HepG2 (cell line): ENCODE results near the gene MAP3K9. TPM values are rescaled to one million over a fixed set of nuclear protein-coding genes. Genes with fewer than 3 reads are reported as not detected.

Experiments used
- ATAC-seq: fragments of 200-7000 bp; cut with Tn5 transposase; 3 replicates; pipeline ENCODE4 v1.9.1; 2020; ENCODE audit warnings: mild to moderate bottlenecking, moderate library complexity
- BruUV-seq: library from RNA; stranded (reverse); fragments of 400-500 nt; replicated peaks from 2 replicates; lab custom pipeline; 2021; lab: Mats Ljungman, UMichigan
- CTCF ChIA-PET: fragments of 300-600 bp; formaldehyde crosslinking; extraction: SDS; loops from one replicate; lab custom pipeline; 2021; ENCODE audit warnings: low total read pairs, inconsistent platforms, low intra/inter-chr PET ratio; lab: Yijun Ruan, JAX
- POLR2A ChIA-PET: fragments of 350-600 bp; sonication (Branson Sonifier 250); formaldehyde crosslinking; loops from one replicate; lab custom pipeline; 2020; ENCODE audit warnings: antibody characterized with exemption, inconsistent platforms; lab: Yijun Ruan, JAX
- DNase-seq: peaks from one replicate; pipeline ENCODE4 v3.0.0-alpha.2; 2015; ENCODE audit warnings: low spot score
- FAIRE-seq: peaks from 3 replicates; lab custom pipeline; 2011; peaks lifted over from hg19 to GRCh38; lab: Jason Lieb, UNC
- H2AFZ ChIP-seq: one replicate; pipeline ENCODE4 v1.6.1; 2011; ENCODE audit warnings: low read length, inconsistent platforms
- H3K27ac ChIP-seq: fragments of 300-600 bp; 3 replicates; pipeline ENCODE4 v1.8.0; 2011; ENCODE audit warnings: mixed run types, mild to moderate bottlenecking, mixed read lengths, low read length, inconsistent platforms; ENCODE audit not compliant: insufficient read depth; ENCODE audit errors: extremely low read length
- H3K27me3 ChIP-seq, 2 experiments: fragments of 200-600 bp in 1 of 2; 2 replicates in 1 of 2; 3 replicates in 1 of 2; pipeline versions ENCODE4 v1.6.0 to v1.8.0; 2011; ENCODE audit warnings: low read length in 2 of 2, mild to moderate bottlenecking in 2 of 2, moderate library complexity in 2 of 2, inconsistent platforms in 1 of 2; ENCODE audit not compliant: insufficient read depth in 2 of 2, control insufficient read depth in 1 of 2
- H3K36me3 ChIP-seq, 2 experiments: fragments of 200-600 bp in 1 of 2; replicated peaks in 1 of 2; 2 replicates in 1 of 2; 3 replicates in 1 of 2; pipeline versions ENCODE4 v1.5.1 to v1.8.0; 2011; ENCODE audit warnings: low read length in 2 of 2, inconsistent platforms in 1 of 2; ENCODE audit not compliant: insufficient read depth in 2 of 2, control insufficient read depth in 1 of 2
- H3K4me1 ChIP-seq: 2 replicates; pipeline ENCODE4 v1.5.1; 2012; ENCODE audit warnings: low read length, inconsistent platforms; ENCODE audit not compliant: insufficient read depth
- H3K4me2 ChIP-seq: 2 replicates; pipeline ENCODE4 v1.6.0; 2011; ENCODE audit warnings: low read depth, low read length, inconsistent platforms
- H3K4me3 ChIP-seq, 3 experiments: fragments of 200-600 bp in 1 of 3; sonication (generic), shearing (Covaris generic) in 1 of 3; replicated peaks in 1 of 3; 2 replicates each; pipeline ENCODE4 v1.5.1; 2011 to 2016; ENCODE audit warnings: low read length in 3 of 3, inconsistent platforms in 2 of 3, low read depth in 2 of 3, mild to moderate bottlenecking in 2 of 3, control low read depth in 1 of 3, mixed read lengths in 1 of 3; ENCODE audit not compliant: insufficient read depth in 1 of 3
- H3K79me2 ChIP-seq: one replicate; pipeline ENCODE4 v1.6.1; 2011; ENCODE audit warnings: low read length, inconsistent platforms; ENCODE audit not compliant: insufficient read depth
- H3K9ac ChIP-seq: 2 replicates; pipeline ENCODE4 v1.6.0; 2011; ENCODE audit warnings: mild to moderate bottlenecking, low read depth, low read length, inconsistent platforms; ENCODE audit not compliant: insufficient read depth
- H3K9me3 ChIP-seq: 2 replicates; pipeline ENCODE4 v1.5.1; 2012; ENCODE audit warnings: mild to moderate bottlenecking, low read length
- H4K20me1 ChIP-seq: 2 replicates; pipeline ENCODE4 v1.6.0; 2011; ENCODE audit warnings: inconsistent platforms, mild to moderate bottlenecking, low read length, moderate library complexity; ENCODE audit not compliant: insufficient read depth
- FIP1L1 ChIP-seq: fragments of 200-400 bp; formaldehyde crosslinking; IDR thresholded peaks from 2 replicates; pipeline ENCODE4 v1.6.1; 2018; ENCODE audit warnings: low read depth, mild to moderate bottlenecking, low read length, moderate library complexity, borderline replicate concordance; ENCODE audit not compliant: insufficient read depth
- GABPA ChIP-seq, 2 experiments: IDR thresholded peaks; 2 replicates each; pipeline ENCODE4 v1.6.1; 2011 to 2016; ENCODE audit warnings: low read depth in 2 of 2, low read length in 1 of 2, missing biosample characterization in 1 of 2, missing genetic modification characterization in 1 of 2
- HMG20A ChIP-seq: IDR thresholded peaks from 2 replicates; pipeline ENCODE4 v1.6.1; 2016; ENCODE audit warnings: borderline replicate concordance
- HOXA3 ChIP-seq: sonication (generic); formaldehyde crosslinking; IDR thresholded peaks from 2 replicates; pipeline ENCODE4 v1.5.0; 2020; ENCODE audit warnings: missing genetic modification reagents
- IRF2 ChIP-seq: IDR thresholded peaks from 2 replicates; pipeline ENCODE4 v1.6.1; 2018; ENCODE audit warnings: missing genetic modification reagents, missing compliant biosample characterization
- KDM5A ChIP-seq: fragments of 200-600 bp; sonication (generic); IDR thresholded peaks from 2 replicates; pipeline ENCODE4 v1.7.0; 2018; ENCODE audit warnings: antibody characterized with exemption, mild to moderate bottlenecking, low read length, borderline replicate concordance
- ZNF644 ChIP-seq: IDR thresholded peaks from 2 replicates; pipeline ENCODE4 v1.6.1; 2016; ENCODE audit warnings: low read depth
- ZNF674 ChIP-seq: sonication (generic); formaldehyde crosslinking; IDR thresholded peaks from 2 replicates; pipeline ENCODE4 v1.5.0; 2020; ENCODE audit warnings: low read depth, mild to moderate bottlenecking, missing genetic modification reagents
- ZSCAN29 ChIP-seq: sonication (generic); formaldehyde crosslinking; conservative IDR thresholded peaks from 2 replicates; pipeline ENCODE4 v1.4.0; 2020; ENCODE audit warnings: mild to moderate bottlenecking, missing genetic modification reagents
- WGBS: methylation state at CpG from one replicate; pipeline ENCODE4 v1.1.6; 2017; ENCODE audit warnings: low lambda C conversion rate; 5-methylcytosine and 5-hydroxymethylcytosine counted together
- in situ Hi-C: cut with HindIII; loops from 2 replicates; pipeline ENCODE4 v1.10.0; 2017; ENCODE audit warnings: low pct_unique_long_range_greater_than_20kb; ENCODE audit not compliant: extremely low pct_ligation_motif_present
- intact Hi-C: fragments of 100-400 bp; cut with micrococcal nuclease; formaldehyde crosslinking; loops from one replicate; pipeline ENCODE4 v1.10.0; 2022; ENCODE audit not compliant: unreplicated experiment
- polyA plus RNA-seq, 8 experiments: library from polyadenylated mRNA; depleted of rRNA in 3 of 8; stranded (reverse) in 7 of 8; unstranded in 1 of 8; fragments of >200 nt; fragmentation: Illumina TruSeq in 4 of 8; extraction: Trizol in 4 of 8; gene quantifications; 2 replicates each; pipeline versions ENCODE4 v1.2.1 to v1.2.3, GENCODE V29; 2011 to 2016; ENCODE audit warnings: low read depth in 4 of 8, missing spikeins in 1 of 8, mixed read lengths in 1 of 8; ENCODE audit not compliant: insufficient read depth in 1 of 8
- total RNA-seq, 5 experiments: library from RNA; depleted of rRNA; stranded (reverse); fragments of >200 nt; fragmentation: Illumina TruSeq; extraction: Trizol; gene quantifications; 2 replicates each; pipeline ENCODE4 v1.2.3, GENCODE V29; 2016; ENCODE audit warnings: low read depth in 1 of 5
- TF ChIP-seq, protein P1 (sequence below): sonication (generic); formaldehyde crosslinking; IDR thresholded peaks from one replicate; pipeline ENCODE4 v1.5.1; 2020; ENCODE audit warnings: mild to moderate bottlenecking, missing genetic modification reagents; ENCODE audit errors: not compliant biosample characterization
- TF ChIP-seq, protein P2 (sequence below): sonication (generic); formaldehyde crosslinking; IDR thresholded peaks from 2 replicates; pipeline ENCODE4 v1.4.0; 2020; ENCODE audit warnings: missing genetic modification reagents

The MAP3K9 gene
- total and polyA plus RNA-seq, 2 of the 13 experiments (the other 11 are each of a cell fraction or from before 2014, with no cell fraction given) = 4.3 to 4.5 TPM

DNA sequence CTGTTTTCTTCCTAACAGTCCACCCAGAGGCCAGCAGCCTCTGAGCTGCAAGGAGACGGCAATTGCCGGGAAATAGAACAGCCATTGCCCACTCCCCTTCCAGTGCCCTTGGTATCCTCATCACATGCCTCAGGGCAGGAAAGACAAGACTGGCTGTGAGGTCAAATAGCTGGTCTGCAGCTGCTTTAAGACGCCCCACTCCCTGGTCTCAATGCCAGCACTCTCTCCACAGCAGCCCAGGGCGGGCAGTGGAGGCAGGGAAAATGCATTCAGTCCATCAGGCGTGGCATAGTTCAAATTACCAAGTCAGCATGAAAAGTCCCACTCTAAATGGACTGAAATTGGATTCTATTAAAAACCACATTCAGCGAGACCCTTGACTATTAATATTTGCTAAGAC is 132.0 kb downstream of the MAP3K9 start:
- no peaks in the 10 kb centered on the region for H3K79me2 ChIP-seq
- no peaks in the 10 kb centered on the region for H3K36me3 ChIP-seq
- H2AFZ ChIP-seq = no peak overlapping the region
- in situ Hi-C loops = no loop called here
- no peak for FAIRE-seq
- no TSS peak for BruUV-seq
- H3K27me3 ChIP-seq = peaks cover 0 to 13% of the 10 kb centered on the region in 2 experiments; a peak in 3 of 5 replicates
- H3K4me1 ChIP-seq = no peaks in the 10 kb centered on the region
- POLR2A ChIA-PET = no interaction called here
- intact Hi-C loops = no loop called here
- no peak overlapping the region for H3K4me2 ChIP-seq
- TF ChIP-seq IRF2 = no peak
- no peak for TF ChIP-seq ZSCAN29
- TF ChIP-seq HMG20A (CRISPR knock-in tag) = no peak
- TF ChIP-seq KDM5A = no peak
- TF ChIP-seq, protein P1, sequence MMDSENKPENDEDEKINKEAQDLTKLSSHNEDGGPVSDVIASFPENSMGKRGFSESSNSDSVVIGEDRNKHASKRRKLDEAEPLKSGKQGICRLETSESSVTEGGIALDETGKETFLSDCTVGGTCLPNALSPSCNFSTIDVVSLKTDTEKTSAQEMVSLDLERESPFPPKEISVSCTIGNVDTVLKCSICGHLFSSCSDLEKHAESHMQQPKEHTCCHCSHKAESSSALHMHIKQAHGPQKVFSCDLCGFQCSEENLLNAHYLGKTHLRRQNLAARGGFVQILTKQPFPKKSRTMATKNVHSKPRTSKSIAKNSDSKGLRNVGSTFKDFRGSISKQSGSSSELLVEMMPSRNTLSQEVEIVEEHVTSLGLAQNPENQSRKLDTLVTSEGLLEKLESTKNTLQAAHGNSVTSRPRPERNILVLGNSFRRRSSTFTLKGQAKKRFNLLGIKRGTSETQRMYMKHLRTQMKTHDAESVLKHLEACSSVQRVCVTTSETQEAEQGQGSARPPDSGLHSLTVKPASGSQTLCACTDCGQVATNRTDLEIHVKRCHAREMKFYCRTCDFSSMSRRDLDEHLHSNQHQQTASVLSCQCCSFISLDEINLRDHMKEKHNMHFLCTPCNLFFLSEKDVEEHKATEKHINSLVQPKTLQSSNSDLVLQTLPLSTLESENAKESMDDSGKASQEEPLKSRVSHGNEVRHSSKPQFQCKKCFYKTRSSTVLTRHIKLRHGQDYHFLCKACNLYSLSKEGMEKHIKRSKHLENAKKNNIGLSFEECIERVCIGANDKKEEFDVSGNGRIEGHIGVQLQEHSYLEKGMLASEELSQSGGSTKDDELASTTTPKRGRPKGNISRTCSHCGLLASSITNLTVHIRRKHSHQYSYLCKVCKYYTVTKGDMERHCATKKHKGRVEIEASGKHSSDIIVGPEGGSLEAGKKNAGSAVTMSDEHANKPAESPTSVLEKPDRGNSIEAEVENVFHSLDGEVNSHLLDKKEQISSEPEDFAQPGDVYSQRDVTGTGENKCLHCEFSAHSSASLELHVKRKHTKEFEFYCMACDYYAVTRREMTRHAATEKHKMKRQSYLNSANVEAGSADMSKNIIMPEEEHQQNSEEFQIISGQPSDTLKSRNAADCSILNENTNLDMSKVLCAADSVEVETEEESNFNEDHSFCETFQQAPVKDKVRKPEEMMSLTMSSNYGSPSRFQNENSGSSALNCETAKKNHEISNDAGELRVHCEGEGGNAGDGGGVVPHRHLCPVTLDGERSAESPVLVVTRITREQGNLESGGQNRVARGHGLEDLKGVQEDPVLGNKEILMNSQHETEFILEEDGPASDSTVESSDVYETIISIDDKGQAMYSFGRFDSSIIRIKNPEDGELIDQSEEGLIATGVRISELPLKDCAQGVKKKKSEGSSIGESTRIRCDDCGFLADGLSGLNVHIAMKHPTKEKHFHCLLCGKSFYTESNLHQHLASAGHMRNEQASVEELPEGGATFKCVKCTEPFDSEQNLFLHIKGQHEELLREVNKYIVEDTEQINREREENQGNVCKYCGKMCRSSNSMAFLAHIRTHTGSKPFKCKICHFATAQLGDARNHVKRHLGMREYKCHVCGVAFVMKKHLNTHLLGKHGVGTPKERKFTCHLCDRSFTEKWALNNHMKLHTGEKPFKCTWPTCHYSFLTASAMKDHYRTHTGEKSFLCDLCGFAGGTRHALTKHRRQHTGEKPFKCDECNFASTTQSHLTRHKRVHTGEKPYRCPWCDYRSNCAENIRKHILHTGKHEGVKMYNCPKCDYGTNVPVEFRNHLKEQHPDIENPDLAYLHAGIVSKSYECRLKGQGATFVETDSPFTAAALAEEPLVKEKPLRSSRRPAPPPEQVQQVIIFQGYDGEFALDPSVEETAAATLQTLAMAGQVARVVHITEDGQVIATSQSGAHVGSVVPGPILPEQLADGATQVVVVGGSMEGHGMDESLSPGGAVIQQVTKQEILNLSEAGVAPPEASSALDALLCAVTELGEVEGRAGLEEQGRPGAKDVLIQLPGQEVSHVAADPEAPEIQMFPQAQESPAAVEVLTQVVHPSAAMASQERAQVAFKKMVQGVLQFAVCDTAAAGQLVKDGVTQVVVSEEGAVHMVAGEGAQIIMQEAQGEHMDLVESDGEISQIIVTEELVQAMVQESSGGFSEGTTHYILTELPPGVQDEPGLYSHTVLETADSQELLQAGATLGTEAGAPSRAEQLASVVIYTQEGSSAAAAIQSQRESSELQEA (CRISPR knock-in tag) = no peak
- no peak for TF ChIP-seq FIP1L1
- no peak for TF ChIP-seq ZNF644 (CRISPR knock-in tag)
- TF ChIP-seq ZNF674 (CRISPR knock-in tag) = no peak
- TF ChIP-seq GABPA (IDR thresholded peaks at IDR 0.05; ENCODE audit: low read depth, low read length) = no peak
- TF ChIP-seq GABPA (CRISPR knock-in tag; IDR thresholded peaks at IDR 0.05; ENCODE audit: low read depth) = no peak
- TF ChIP-seq, protein P2, sequence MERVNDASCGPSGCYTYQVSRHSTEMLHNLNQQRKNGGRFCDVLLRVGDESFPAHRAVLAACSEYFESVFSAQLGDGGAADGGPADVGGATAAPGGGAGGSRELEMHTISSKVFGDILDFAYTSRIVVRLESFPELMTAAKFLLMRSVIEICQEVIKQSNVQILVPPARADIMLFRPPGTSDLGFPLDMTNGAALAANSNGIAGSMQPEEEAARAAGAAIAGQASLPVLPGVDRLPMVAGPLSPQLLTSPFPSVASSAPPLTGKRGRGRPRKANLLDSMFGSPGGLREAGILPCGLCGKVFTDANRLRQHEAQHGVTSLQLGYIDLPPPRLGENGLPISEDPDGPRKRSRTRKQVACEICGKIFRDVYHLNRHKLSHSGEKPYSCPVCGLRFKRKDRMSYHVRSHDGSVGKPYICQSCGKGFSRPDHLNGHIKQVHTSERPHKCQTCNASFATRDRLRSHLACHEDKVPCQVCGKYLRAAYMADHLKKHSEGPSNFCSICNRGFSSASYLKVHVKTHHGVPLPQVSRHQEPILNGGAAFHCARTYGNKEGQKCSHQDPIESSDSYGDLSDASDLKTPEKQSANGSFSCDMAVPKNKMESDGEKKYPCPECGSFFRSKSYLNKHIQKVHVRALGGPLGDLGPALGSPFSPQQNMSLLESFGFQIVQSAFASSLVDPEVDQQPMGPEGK (CRISPR knock-in tag) = no peak
- no peak for TF ChIP-seq HOXA3
- TF ChIP-seq, all 625 proteins: peak for 0
- H3K9ac ChIP-seq = no peak overlapping the region
- no peaks in the 10 kb centered on the region for H4K20me1 ChIP-seq
- no peaks in the 10 kb centered on the region for H3K9me3 ChIP-seq
- CTCF ChIA-PET = no interaction called here
- ATAC-seq = no peak
- DNase-seq = no peak
- no peak overlapping the region for H3K27ac ChIP-seq
- WGBS = 13% methylated on average over 4 of the region's 6 CpGs
- H3K4me3 ChIP-seq = no peak overlapping the region
